NT2/D1 (cell line): Measurements from ENCODE around the gene NGF.

Source experiments
- SUZ12 ChIP-seq: IDR thresholded peaks from 2 replicates; pipeline ENCODE4 v1.6.1; 2011; ENCODE audit not compliant: insufficient read length, insufficient read depth; ENCODE audit errors: extremely low read depth
- YY1 ChIP-seq: IDR thresholded peaks from 2 replicates; pipeline ENCODE4 v1.6.1; 2011; ENCODE audit not compliant: insufficient read length, insufficient read depth

- TF ChIP-seq YY1 (no peak), SUZ12 (no peak)
Observed at GRCh38 chr1:115377411-115377810, 39.4 kb upstream of the NGF start.
